Fibroblast of villous mesenchyme (primary cell): ENCODE results near the gene ORC6. TPM values are rescaled to one million over a fixed set of nuclear protein-coding genes. Genes with fewer than 3 reads are reported as not detected.
A peak's percentile ranks its signal among the peaks of the same experiment; 100 is the strongest.

Experiments
- DNase-seq: peaks from one replicate; pipeline ENCODE4 v3.0.0-alpha.2; 2010; ENCODE audit warnings: low read depth
- H3K4me3 ChIP-seq: 2 replicates; pipeline ENCODE4 v1.5.1; 2011; ENCODE audit warnings: low read depth, mild to moderate bottlenecking, low read length
- total RNA-seq: library from RNA; depleted of rRNA; stranded (reverse); fragments of >200 nt; gene quantifications from 2 replicates; pipeline ENCODE4 v1.2.3, GENCODE V29; 2012
- TF ChIP-seq, protein P1 (sequence below): IDR thresholded peaks from 2 replicates; pipeline ENCODE4 v1.5.1; 2012; ENCODE audit warnings: low read depth, mild to moderate bottlenecking, low read length; ENCODE audit not compliant: insufficient read depth

ORC6 gene
- total RNA-seq, 1 donor, result 9.9 TPM

DNA sequence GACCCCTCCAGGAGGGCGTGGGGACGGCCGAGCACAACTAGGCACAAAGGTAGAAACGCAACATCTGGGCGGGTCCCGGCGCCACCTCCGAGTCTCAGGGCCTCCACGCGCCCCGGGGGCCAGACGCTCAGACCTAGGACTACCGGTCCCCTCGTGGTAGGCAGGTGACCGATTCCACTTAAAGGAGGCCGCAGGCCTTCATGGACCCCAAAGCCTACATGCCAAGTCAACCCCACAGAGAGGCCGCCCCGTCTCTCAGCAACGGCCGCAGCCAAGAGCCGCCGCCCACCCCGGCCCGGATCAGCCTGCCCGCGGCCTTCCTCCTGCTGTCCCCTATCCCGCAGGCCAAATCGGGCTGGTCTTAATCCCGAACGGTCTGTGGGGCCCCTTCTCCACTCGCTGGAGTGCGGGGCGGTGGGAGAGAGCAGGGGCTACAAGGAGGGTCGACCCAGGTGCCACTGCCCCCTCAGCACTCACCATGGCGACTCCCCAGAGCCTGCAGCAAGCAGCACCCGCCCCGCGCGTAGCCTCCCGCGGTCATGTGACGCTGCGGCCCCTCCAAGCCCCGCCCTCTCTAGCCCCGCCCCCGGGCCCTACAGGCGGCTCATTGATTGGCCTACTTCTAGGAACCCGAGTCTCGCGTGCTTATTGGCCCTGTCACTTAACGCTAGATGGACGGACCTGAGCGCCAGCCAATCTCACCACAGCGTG lies 650 bp upstream of the ORC6 start, which contains the start of gene VPS35:
Gene VPS35 (minus strand): TSS at position 525 of the 711 bp plus-strand sequence. CDS start 45 bp downstream, at position 480.
- peak; percentile 99 for DNase-seq
- peak within 1 kb of the TSS; percentile 93 for H3K4me3 ChIP-seq
- TF ChIP-seq, protein P1, sequence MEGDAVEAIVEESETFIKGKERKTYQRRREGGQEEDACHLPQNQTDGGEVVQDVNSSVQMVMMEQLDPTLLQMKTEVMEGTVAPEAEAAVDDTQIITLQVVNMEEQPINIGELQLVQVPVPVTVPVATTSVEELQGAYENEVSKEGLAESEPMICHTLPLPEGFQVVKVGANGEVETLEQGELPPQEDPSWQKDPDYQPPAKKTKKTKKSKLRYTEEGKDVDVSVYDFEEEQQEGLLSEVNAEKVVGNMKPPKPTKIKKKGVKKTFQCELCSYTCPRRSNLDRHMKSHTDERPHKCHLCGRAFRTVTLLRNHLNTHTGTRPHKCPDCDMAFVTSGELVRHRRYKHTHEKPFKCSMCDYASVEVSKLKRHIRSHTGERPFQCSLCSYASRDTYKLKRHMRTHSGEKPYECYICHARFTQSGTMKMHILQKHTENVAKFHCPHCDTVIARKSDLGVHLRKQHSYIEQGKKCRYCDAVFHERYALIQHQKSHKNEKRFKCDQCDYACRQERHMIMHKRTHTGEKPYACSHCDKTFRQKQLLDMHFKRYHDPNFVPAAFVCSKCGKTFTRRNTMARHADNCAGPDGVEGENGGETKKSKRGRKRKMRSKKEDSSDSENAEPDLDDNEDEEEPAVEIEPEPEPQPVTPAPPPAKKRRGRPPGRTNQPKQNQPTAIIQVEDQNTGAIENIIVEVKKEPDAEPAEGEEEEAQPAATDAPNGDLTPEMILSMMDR, result peak; percentile 35

DNA sequence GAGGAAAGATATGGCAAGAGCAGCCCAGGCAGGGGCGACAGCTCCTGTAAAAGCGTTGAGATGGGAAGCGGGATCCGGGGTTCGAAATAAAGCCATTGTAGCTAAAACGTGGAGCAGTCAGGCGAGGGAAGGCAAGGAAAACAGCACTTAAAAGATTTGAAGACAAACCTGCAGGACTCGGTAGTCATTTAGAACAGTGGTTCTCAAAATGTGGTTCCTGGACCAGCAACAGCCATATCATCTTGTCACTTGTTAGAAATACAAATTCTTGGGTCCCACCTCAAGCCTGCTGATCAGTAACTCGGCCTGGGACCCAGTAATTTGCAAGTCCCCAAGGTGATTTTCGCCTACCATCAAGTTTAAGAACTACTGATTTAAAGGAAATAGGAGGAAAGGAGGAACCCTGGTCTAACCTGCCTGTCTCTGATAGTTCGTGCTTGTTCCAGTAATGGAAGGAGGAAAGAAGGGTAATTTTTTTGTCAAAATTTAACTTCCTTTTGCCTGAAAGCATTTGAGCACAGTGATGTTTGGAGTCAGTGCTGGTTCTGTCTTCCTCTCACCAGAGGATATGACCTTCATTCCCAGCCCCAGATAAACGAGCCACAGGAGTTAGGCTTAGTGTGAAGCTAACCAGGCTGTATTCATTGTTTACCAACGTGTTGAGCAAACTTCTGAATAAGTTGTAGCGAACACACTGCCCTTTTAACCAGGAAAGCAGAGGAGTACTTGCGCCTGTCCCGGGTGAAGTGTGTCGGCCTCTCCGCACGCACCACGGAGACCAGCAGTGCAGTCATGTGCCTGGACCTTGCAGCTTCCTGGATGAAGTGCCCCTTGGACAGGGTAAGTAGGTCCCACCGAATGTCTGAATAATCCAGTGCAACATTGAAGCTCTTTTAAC lies 1.1 kb downstream of the ORC6 start:
- peak; percentile 69 for DNase-seq
- peak overlapping the region; percentile 93 for H3K4me3 ChIP-seq
- TF ChIP-seq, protein P1, result no peak

DNA sequence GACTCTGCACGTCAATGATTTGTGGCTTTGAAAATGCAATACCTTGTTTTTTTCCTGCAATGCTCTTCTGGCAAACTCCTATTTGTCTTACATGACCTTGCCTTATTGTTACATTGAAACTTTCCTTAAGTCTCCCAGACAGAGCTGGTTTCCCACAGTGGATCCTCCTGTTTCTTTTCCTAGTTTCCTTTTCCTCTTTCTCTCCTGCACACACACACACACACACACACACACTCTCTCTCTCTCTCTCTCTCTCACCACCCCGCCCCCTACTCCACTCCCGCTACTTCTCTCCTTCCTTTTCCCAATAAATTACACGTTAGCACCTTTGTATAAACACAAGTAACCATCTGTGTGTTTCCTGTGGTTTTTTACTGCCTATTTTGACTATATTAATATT lies 2.3 kb downstream of the ORC6 start:
- DNase-seq, result peak; percentile 57
- no peak overlapping the region for H3K4me3 ChIP-seq
- TF ChIP-seq, protein P1, result no peak

DNA sequence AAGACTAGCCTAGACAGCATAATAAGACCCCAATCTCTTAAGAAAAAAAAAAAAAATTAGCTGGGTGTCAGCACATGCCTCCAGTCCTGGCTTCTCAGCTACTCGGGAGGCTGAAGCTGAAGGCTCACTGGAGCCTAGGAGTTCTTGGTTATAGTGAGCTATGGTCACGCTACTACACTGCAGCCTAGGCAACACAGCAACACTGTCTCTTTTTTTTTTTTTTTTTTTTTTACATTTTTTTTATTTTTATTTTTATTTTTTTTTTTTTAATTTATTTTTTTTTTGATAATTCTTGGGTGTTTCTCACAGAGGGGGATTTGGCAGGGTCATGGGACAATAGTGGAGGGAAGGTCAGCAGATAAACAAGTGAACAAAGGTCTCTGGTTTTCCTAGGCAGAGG lies 4.1 kb downstream of the ORC6 start:
- no peak overlapping the region for H3K4me3 ChIP-seq
- DNase-seq, result no peak
- TF ChIP-seq, protein P1, result no peak

DNA sequence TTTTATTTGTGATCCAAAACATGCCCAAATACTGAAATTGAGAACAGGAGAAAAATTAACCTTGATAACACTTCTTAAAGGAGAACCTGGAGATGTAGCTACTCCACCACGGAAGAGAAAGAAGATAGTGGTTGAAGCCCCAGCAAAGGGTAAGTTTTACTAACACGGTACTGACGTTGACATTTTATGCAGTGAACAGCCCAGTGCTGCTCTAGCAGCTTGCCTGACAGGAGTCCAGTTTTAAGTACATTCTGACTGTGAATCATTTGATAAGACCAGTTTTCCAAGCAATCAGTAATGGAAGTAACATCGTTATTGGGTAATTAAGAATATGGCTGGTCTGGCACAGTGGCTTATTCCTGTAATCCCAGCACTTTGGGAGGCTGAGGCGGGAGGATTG lies 6.5 kb downstream of the ORC6 start:
- DNase-seq, result no peak
- TF ChIP-seq, protein P1, result no peak

DNA sequence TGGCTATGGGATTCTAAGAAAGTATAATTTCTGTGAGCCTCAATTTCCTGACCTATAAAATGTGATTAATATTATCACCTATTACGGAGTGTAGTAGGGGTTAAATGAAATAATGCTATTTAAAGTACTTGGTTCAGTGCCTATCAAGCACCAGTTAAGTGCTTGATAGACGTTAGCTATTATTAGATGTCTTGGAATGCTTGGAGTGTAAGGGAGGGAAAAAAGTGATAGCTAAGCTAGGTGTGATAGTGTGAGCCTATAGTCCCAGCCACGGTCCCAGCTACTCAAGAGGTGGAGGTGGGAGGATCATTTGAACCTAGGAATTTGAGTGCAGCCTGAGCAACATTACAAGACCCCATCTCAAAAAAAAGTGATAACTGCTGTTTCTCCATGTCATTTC lies 7.5 kb downstream of the ORC6 start:
- no peak for DNase-seq
- H3K4me3 ChIP-seq, result no peak overlapping the region
- TF ChIP-seq, protein P1, result no peak

More for the DNA sequence above, 6.5 kb downstream of the ORC6 start:
- H3K4me3 ChIP-seq, result no peak overlapping the region
